H1 (cell line): Measurements from ENCODE around the gene ATP6V0D1. TPM values are rescaled to one million over a fixed set of nuclear protein-coding genes. Genes with fewer than 3 reads are reported as not detected.

Experiments used
- CTCF ChIA-PET: fragments of 300-600 bp; sonication (Branson Sonifier 250); formaldehyde crosslinking; loops from one replicate; lab custom pipeline; 2021; ENCODE audit not compliant: partially characterized antibody; lab: Charles Lee
- POLR2A ChIA-PET: fragments of 300-600 bp; sonication (Branson Sonifier 250); formaldehyde crosslinking; loops from one replicate; lab custom pipeline; 2021; ENCODE audit warnings: inconsistent platforms; ENCODE audit not compliant: partially characterized antibody; lab: Charles Lee
- DNase-seq, 2 experiments: peaks; one replicate each; pipeline versions ENCODE4 v3.0.0 to v3.0.0-alpha.2; 2010 to 2022; ENCODE audit warnings: low spot score in 2 of 2, low read depth in 1 of 2, mixed read lengths in 1 of 2
- FAIRE-seq: peaks from 2 replicates; lab custom pipeline; 2011; peaks lifted over from hg19 to GRCh38; lab: Jason Lieb, UNC
- H2AFZ ChIP-seq: 2 replicates; pipeline ENCODE4 v1.8.1; 2012; ENCODE audit warnings: low read length, inconsistent platforms
- H2AK5ac ChIP-seq: 2 replicates; pipeline ENCODE4 v1.6.1; 2013; ENCODE audit warnings: low read depth, low read length
- H2BK120ac ChIP-seq: replicated peaks from 2 replicates; pipeline ENCODE3; 2013; ENCODE audit warnings: low read depth, low read length, inconsistent platforms
- H2BK12ac ChIP-seq: 2 replicates; pipeline ENCODE4 v1.6.1; 2013; ENCODE audit warnings: low read depth, low read length
- H2BK15ac ChIP-seq: 2 replicates; pipeline ENCODE4 v1.6.1; 2013; ENCODE audit warnings: low read length
- H2BK20ac ChIP-seq: 2 replicates; pipeline ENCODE4 v1.6.1; 2013; ENCODE audit warnings: low read length
- H2BK5ac ChIP-seq: 2 replicates; pipeline ENCODE4 v1.6.1; 2013; ENCODE audit warnings: low read depth, low read length
- H3K14ac ChIP-seq: 2 replicates; pipeline ENCODE4 v1.6.1; 2013; ENCODE audit warnings: inconsistent platforms; ENCODE audit not compliant: insufficient read length
- H3K18ac ChIP-seq: 2 replicates; pipeline ENCODE4 v1.6.1; 2013; ENCODE audit warnings: low read length; ENCODE audit errors: extremely low read depth
- H3K23ac ChIP-seq: 2 replicates; pipeline ENCODE4 v1.6.1; 2013; ENCODE audit warnings: inconsistent platforms; ENCODE audit not compliant: insufficient read length
- H3K23me2 ChIP-seq: 2 replicates; pipeline ENCODE4 v1.6.1; 2013; ENCODE audit warnings: low read depth, low read length
- H3K27ac ChIP-seq: 2 replicates; pipeline ENCODE4 v1.6.1; 2011; ENCODE audit warnings: low read depth, low read length, inconsistent platforms
- H3K27me3 ChIP-seq, 4 experiments: replicated peaks in 1 of 4; 1 replicate in 1 of 4; 2 replicates in 3 of 4; pipeline versions ENCODE4 v1.6.1 to v1.8.1; 2011 to 2013; ENCODE audit warnings: low read length in 3 of 4, mild to moderate bottlenecking in 3 of 4, inconsistent platforms in 2 of 4, mixed read lengths in 2 of 4, moderate library complexity in 1 of 4; ENCODE audit not compliant: control insufficient read depth in 3 of 4, insufficient read depth in 3 of 4; ENCODE audit errors: extremely low read depth in 1 of 4
- H3K36me3 ChIP-seq, 4 experiments: 2 replicates each; pipeline versions ENCODE4 v1.6.1 to v1.8.1; 2011 to 2013; ENCODE audit warnings: mild to moderate bottlenecking in 4 of 4, low read length in 3 of 4, moderate library complexity in 2 of 4, control low read depth in 1 of 4, inconsistent platforms in 1 of 4; ENCODE audit not compliant: insufficient read depth in 4 of 4, control insufficient read depth in 2 of 4
- H3K4ac ChIP-seq: replicated peaks from 2 replicates; pipeline ENCODE3; 2013; ENCODE audit warnings: low read length, low read depth, mixed read lengths, inconsistent platforms; ENCODE audit not compliant: insufficient read length
- H3K4me1 ChIP-seq, 4 experiments: replicated peaks in 1 of 4; 1 replicate in 1 of 4; 2 replicates in 3 of 4; pipeline versions ENCODE4 v1.6.1 to v1.8.1; 2011 to 2013; ENCODE audit warnings: low read length in 3 of 4, inconsistent platforms in 2 of 4, mixed read lengths in 1 of 4; ENCODE audit not compliant: insufficient read depth in 4 of 4, control insufficient read depth in 3 of 4
- H3K4me2 ChIP-seq, 2 experiments: 2 replicates each; pipeline versions ENCODE4 v1.6.1 to v1.8.1; 2011 to 2013; ENCODE audit warnings: low read depth in 2 of 2, low read length in 2 of 2, control low read depth in 1 of 2, inconsistent platforms in 1 of 2, mild to moderate bottlenecking in 1 of 2; ENCODE audit not compliant: insufficient read depth in 1 of 2
- H3K4me3 ChIP-seq, 4 experiments: fragments of 200-600, 300-600 bp in 1 of 4; sonication (generic), shearing (Covaris generic), sonication (Bioruptor Twin) in 1 of 4; 2 replicates each; pipeline versions ENCODE4 v1.5.1 to v1.8.1; 2011 to 2016; ENCODE audit warnings: low read length in 4 of 4, low read depth in 3 of 4, control low read depth in 2 of 4, inconsistent platforms in 2 of 4, mild to moderate bottlenecking in 2 of 4, mixed read lengths in 1 of 4, moderate library complexity in 1 of 4; ENCODE audit not compliant: insufficient read depth in 2 of 4; ENCODE audit errors: extremely low read depth in 1 of 4
- H3K56ac ChIP-seq: replicated peaks from 2 replicates; pipeline ENCODE3; 2013; ENCODE audit warnings: low read depth, mild to moderate bottlenecking, mixed read lengths, low read length, inconsistent platforms; ENCODE audit not compliant: insufficient read length
- H3K79me1 ChIP-seq: 2 replicates; pipeline ENCODE4 v1.6.1; 2013; ENCODE audit warnings: low read depth, low read length, control low read depth
- H3K79me2 ChIP-seq, 2 experiments: 2 replicates each; pipeline versions ENCODE4 v1.6.1 to v1.8.1; 2012 to 2013; ENCODE audit warnings: low read length in 2 of 2, mild to moderate bottlenecking in 2 of 2, inconsistent platforms in 1 of 2; ENCODE audit not compliant: insufficient read depth in 2 of 2, control insufficient read depth in 1 of 2
- H3K9ac ChIP-seq, 4 experiments: replicated peaks in 1 of 4; 1 replicate in 1 of 4; 2 replicates in 3 of 4; pipeline versions ENCODE4 v1.6.1 to v1.8.1; 2011 to 2013; ENCODE audit warnings: low read depth in 3 of 4, low read length in 3 of 4, control low read depth in 2 of 4, mild to moderate bottlenecking in 2 of 4, moderate library complexity in 2 of 4, inconsistent platforms in 1 of 4; ENCODE audit errors: extremely low read depth in 1 of 4
- H3K9me3 ChIP-seq, 2 experiments: 2 replicates each; pipeline versions ENCODE4 v1.6.1 to v1.8.1; 2012 to 2013; ENCODE audit warnings: mild to moderate bottlenecking in 2 of 2, moderate library complexity in 2 of 2, control low read depth in 1 of 2, inconsistent platforms in 1 of 2, low read depth in 1 of 2, low read length in 1 of 2, mixed read lengths in 1 of 2; ENCODE audit not compliant: insufficient read depth in 2 of 2
- H4K20me1 ChIP-seq, 2 experiments: replicated peaks in 1 of 2; 2 replicates each; pipeline versions ENCODE3 to v1.8.1; 2011 to 2013; ENCODE audit warnings: inconsistent platforms in 2 of 2, low read length in 2 of 2, mild to moderate bottlenecking in 1 of 2; ENCODE audit not compliant: insufficient read depth in 2 of 2, control insufficient read depth in 1 of 2
- H4K5ac ChIP-seq: 2 replicates; pipeline ENCODE4 v1.6.1; 2013; ENCODE audit warnings: low read length, low read depth, mixed read lengths, inconsistent platforms; ENCODE audit not compliant: insufficient read length
- H4K8ac ChIP-seq: 2 replicates; pipeline ENCODE4 v1.8.0; 2013; ENCODE audit warnings: mild to moderate bottlenecking, moderate library complexity, low read length, inconsistent platforms; ENCODE audit not compliant: insufficient read depth; ENCODE audit errors: extremely low read depth
- H4K91ac ChIP-seq: replicated peaks from 2 replicates; pipeline ENCODE3; 2013; ENCODE audit warnings: low read length, mixed read lengths, inconsistent platforms; ENCODE audit not compliant: insufficient read length
- EGR1 ChIP-seq: IDR thresholded peaks from 2 replicates; pipeline ENCODE4 v1.6.1; 2011; ENCODE audit warnings: low read depth, low read length, borderline replicate concordance
- POLR2AphosphoS5 ChIP-seq: IDR thresholded peaks from 2 replicates; pipeline ENCODE4 v1.6.1; 2011; ENCODE audit warnings: low read depth, low read length
- WGBS, 2 experiments: shearing (Covaris generic) in 1 of 2; methylation state at CpG; one replicate each; pipeline versions ENCODE4 v1.1.6 to v1.1.7; 2013 to 2015; ENCODE audit warnings: low lambda C conversion rate in 2 of 2, mixed read lengths in 2 of 2, inconsistent platforms in 1 of 2, low coverage in 1 of 2, missing lambda C conversion rate in 1 of 2; ENCODE audit not compliant: insufficient replicate concordance in 2 of 2, insufficient coverage in 1 of 2, insufficient read length in 1 of 2; ENCODE audit errors: extremely low coverage in 1 of 2, missing lambda C conversion rate in 1 of 2; 5-methylcytosine and 5-hydroxymethylcytosine counted together
- polyA plus RNA-seq, 7 experiments: library from polyadenylated mRNA; depleted of rRNA in 3 of 7; stranded (reverse) in 5 of 7; unstranded in 2 of 7; fragments of >200 nt in 5 of 7; fragments of 200-250 nt in 2 of 7; gene quantifications; 1 replicate in 5 of 7; 2 replicates in 1 of 7; 4 replicates in 1 of 7; pipeline versions ENCODE4 v1.2.1 to v1.2.3, GENCODE V29; 2011 to 2013; ENCODE audit warnings: missing spikeins in 2 of 7, mixed read lengths in 2 of 7
- total RNA-seq: library from RNA; stranded (reverse); fragmentation: NEBNext Ultra II Directional; extraction: Animal tissue kit (Norgen Biotek cat#: 25700); gene quantifications from 2 replicates; pipeline ENCODE4 v1.2.1, GENCODE V29; 2021

Gene ATP6V0D1
- total and polyA plus RNA-seq, 2 of the 8 experiments (the other 6 are each of a cell fraction or from before 2014, with no cell fraction given): 47.3 to 134 TPM

GRCh38 chr16:67413978-67414911 lies 66.7 kb downstream of the ATP6V0D1 start:
- DNase-seq: no peak
- Histone ChIP-seq H2BK12ac (no peak overlapping the region), H3K36me3 (no peaks in the 10 kb centered on the region), H4K5ac (no peak overlapping the region), H3K4me2 (peak overlapping the region; percentile 15 to 17; a peak in 2 of 4 replicates), H3K79me1 (no peaks in the 10 kb centered on the region), H2AK5ac (no peak overlapping the region), H3K23me2 (peaks cover 4% of the 10 kb centered on the region; the same call in 1 of the 2 replicates), H3K56ac (no peak overlapping the region), H3K27ac (no peak overlapping the region), H2AFZ (no peak overlapping the region), H3K9ac (no peak overlapping the region), H3K4ac (no peak overlapping the region), H2BK120ac (no peak overlapping the region), H4K91ac (no peak overlapping the region), H3K79me2 (no peaks in the 10 kb centered on the region), H4K20me1 (no peaks in the 10 kb centered on the region), H3K27me3 (no peaks in the 10 kb centered on the region; a peak in 2 of 7 replicates), H2BK15ac (0 out of 2 replicates have a peak overlapping the region, but pooled peaks have one; percentile 40), H3K4me3 (no peak overlapping the region), H3K23ac (no peak overlapping the region), H3K4me1 (peaks cover 0 to 14% (median 2%) of the 10 kb centered on the region in 4 experiments; a peak in 5 of 7 replicates), H3K18ac (peak overlapping the region; percentile 28; the same call in 1 of the 2 replicates), H2BK5ac (no peak overlapping the region), H3K9me3 (no peaks in the 10 kb centered on the region), H2BK20ac (no peak overlapping the region), H4K8ac (no peak overlapping the region), H3K14ac (no peak overlapping the region)
- 0 out of 2 replicates have a peak, but pooled peaks have one; percentile 60 for TF ChIP-seq EGR1
- no peak for TF ChIP-seq POLR2AphosphoS5
- peak; percentile 75 for FAIRE-seq
- ChIA-PET CTCF (interaction anchor here (0.6 to 32.4 kb wide), 12 partner anchors 3 to 80 kb away, joined by 3 to 476 read pairs (median 5); partner anchors contain the start of genes HSD11B2, TPPP3 and ZDHHC1), POLR2A (interaction anchor here (0.9 to 3.1 kb wide), 4 partner anchors 9 to 18 kb away, joined by 3 to 14 read pairs (median 5); no protein-coding TSS in a partner anchor)
- 58% methylated on average over 6 of the region's 6 CpGs; no CpG with 5 or more reads in 1 of the 2 experiments for WGBS, 2 experiments
